Mesothelial cell of epicardium (in vitro differentiated cells): ENCODE results near the gene OR6C2. TPM values are rescaled to one million over a fixed set of nuclear protein-coding genes. Genes with fewer than 3 reads are reported as not detected.
"Not testable (repeated sequence)": the region's sequence is repeated elsewhere in the genome, so short reads cannot be mapped to it uniquely, and the experiment has no call there.

Source experiments
- DNase-seq, 2 experiments: peaks; one replicate each; pipeline ENCODE4 v3.0.0; 2021; ENCODE audit warnings: low spot score in 2 of 2; ENCODE audit not compliant: unreplicated experiment in 2 of 2
- H3K27ac Mint-ChIP-seq: 2 replicates; pipeline ENCODE4 v1.8.0; 2021; ENCODE audit warnings: mixed read lengths
- H3K27me3 Mint-ChIP-seq: 2 replicates; pipeline ENCODE4 v1.8.0; 2021; ENCODE audit warnings: low read depth, mixed read lengths
- H3K36me3 Mint-ChIP-seq: 2 replicates; pipeline ENCODE4 v1.8.0; 2021; ENCODE audit warnings: mixed read lengths
- H3K4me1 Mint-ChIP-seq: 2 replicates; pipeline ENCODE4 v1.8.0; 2021; ENCODE audit warnings: mixed read lengths
- H3K4me3 Mint-ChIP-seq: 2 replicates; pipeline ENCODE4 v1.8.0; 2021; ENCODE audit warnings: mild to moderate bottlenecking, moderate library complexity, mixed read lengths
- H3K9me3 Mint-ChIP-seq: 2 replicates; pipeline ENCODE4 v1.8.0; 2021; ENCODE audit warnings: mixed read lengths
- total RNA-seq: library from RNA; stranded (reverse); gene quantifications from 3 replicates; pipeline ENCODE4 v1.2.1, GENCODE V29; 2021
- TF ChIP-seq, protein P1 (sequence below): fragments of 200-600 bp; sonication (generic); IDR thresholded peaks from one replicate; pipeline ENCODE4 v1.5.0; 2021; ENCODE audit warnings: antibody characterized with exemption; ENCODE audit not compliant: unreplicated experiment

The OR6C2 gene
- total RNA-seq, 1 donor from 2014 or later = not detected

DNA sequence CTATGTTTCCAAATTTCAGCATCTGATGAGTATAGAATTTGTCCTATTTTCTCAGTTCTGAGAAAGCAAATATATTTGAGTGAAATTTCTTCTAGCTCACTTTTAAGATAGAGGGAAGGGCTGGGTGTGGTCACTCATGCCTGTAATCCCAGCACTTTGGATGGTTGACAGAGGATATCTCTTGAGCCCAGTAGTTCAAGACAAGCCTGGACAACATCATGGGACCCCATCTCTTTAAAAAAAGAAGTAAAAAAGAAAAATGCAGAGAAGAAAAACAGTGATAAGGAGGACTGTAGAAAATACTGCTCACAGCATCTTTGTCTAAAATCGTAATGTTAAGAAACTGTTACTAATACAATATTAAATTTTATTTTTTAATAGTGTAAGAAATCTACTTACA lies 28.4 kb downstream of the OR6C2 start:
- Mint-ChIP-seq H3K9me3 (no peaks in the 10 kb centered on the region), H3K27ac (no peak overlapping the region), H3K36me3 (no peaks in the 10 kb centered on the region), H3K4me3 (no peak overlapping the region), H3K4me1 (no peaks in the 10 kb centered on the region), H3K27me3 (peaks cover 7% of the 10 kb centered on the region)
- TF ChIP-seq, protein P1, sequence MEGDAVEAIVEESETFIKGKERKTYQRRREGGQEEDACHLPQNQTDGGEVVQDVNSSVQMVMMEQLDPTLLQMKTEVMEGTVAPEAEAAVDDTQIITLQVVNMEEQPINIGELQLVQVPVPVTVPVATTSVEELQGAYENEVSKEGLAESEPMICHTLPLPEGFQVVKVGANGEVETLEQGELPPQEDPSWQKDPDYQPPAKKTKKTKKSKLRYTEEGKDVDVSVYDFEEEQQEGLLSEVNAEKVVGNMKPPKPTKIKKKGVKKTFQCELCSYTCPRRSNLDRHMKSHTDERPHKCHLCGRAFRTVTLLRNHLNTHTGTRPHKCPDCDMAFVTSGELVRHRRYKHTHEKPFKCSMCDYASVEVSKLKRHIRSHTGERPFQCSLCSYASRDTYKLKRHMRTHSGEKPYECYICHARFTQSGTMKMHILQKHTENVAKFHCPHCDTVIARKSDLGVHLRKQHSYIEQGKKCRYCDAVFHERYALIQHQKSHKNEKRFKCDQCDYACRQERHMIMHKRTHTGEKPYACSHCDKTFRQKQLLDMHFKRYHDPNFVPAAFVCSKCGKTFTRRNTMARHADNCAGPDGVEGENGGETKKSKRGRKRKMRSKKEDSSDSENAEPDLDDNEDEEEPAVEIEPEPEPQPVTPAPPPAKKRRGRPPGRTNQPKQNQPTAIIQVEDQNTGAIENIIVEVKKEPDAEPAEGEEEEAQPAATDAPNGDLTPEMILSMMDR = no peak
- DNase-seq = no peak

DNA sequence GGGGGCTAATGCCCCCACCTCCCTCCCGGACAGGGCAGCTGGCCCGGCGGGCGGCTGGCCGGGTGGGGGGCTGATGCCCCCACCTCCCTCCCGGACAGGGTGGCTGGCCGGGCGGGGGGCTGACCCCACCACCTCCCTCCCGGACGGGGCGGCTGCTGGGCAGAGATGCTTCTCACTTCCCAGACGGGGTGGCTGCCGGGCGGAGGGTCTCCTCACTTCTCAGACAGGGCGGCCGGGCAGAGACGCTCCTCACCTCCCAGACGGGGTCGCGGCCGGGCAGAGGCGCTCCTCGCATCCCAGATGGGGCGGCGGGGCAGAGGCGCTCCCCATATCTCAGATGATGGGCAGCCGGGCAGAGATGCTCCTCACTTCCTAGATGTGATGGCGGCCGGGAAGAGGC lies 35.3 kb downstream of the OR6C2 start:
- H3K4me3 Mint-ChIP-seq, DNase-seq, H3K4me1 Mint-ChIP-seq, H3K36me3 Mint-ChIP-seq, H3K27me3 Mint-ChIP-seq, H3K27ac Mint-ChIP-seq, H3K9me3 Mint-ChIP-seq: not testable (repeated sequence)

DNA sequence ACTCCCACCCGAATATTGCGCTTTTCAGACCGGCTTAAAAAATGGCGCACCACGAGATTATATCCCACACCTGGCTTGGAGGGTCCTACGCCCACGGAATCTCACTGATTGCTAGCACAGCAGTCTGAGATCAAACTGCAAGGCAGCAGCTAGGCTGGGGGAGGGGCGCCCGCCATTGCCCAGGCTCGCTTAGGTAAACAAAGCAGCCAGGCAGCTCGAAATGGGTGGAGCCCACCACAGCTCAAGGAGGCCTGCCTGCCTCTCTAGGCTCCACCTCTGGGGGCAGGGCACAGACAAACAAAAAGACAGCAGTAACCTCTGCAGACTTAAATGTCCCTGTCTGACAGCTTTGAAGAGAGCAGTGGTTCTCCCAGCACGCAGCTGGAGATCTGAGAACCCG lies 40.4 kb downstream of the OR6C2 start:
- peak overlapping the region; percentile 63 for H3K4me3 Mint-ChIP-seq
- H3K27me3 Mint-ChIP-seq, DNase-seq, H3K36me3 Mint-ChIP-seq, H3K4me1 Mint-ChIP-seq, H3K27ac Mint-ChIP-seq, H3K9me3 Mint-ChIP-seq: not testable (repeated sequence)

DNA sequence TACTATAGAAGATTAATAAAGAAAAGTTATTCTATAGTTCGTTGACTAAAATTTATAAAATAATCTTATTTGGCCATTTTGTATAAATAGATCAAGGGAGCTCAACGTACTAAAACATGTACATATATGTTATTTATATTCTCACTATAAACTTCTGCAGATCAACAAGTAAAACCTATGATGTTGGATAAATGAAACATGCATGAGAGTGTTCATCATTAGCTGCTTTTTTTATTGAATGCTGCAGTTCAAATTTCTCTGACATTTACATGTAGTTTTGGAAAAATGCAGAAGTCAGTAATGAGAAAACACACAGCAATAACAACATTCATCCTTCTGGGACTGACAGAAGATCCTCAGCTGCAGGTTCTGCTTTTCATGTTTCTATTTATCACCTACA lies 48.2 kb downstream of the OR6C2 start, which contains the start of gene OR6C68:
Gene OR6C68, plus strand, starts transcription at position 301 of the 400 bp plus-strand sequence. Its CDS starts 0 bp downstream, at position 301.
- Mint-ChIP-seq H3K27me3 (peaks cover 6% of the 10 kb centered on the region), H3K4me3 (no peak within 1 kb of the TSS), H3K36me3 (no peaks in the 10 kb centered on the region), H3K27ac (no peak within 1 kb of the TSS), H3K4me1 (peaks cover 3% of the 10 kb centered on the region), H3K9me3 (no peaks in the 10 kb centered on the region)
- TF ChIP-seq, protein P1 = no peak
- DNase-seq = no peak

DNA sequence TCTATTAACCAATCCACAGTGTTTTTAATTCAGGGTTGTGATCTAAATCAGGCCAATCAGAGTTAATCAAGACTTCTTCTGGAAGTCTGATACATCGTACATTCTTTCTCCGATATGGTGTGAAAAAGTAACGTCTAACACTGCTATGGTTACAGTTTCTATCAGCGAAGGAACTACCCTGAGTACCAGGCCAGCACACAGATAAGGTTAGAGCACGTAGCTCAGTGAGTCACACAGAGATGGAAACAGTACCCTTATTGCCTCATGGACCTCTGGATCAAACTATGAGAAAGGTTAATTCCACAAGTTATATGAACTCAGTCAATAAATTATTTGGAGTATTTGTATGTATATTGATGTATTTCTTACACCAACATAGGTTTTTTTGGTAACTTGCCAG lies 51.6 kb downstream of the OR6C2 start:
- TF ChIP-seq, protein P1 = no peak
- DNase-seq = no peak
- Mint-ChIP-seq H3K4me1 (peaks cover 13% of the 10 kb centered on the region), H3K27ac (no peak overlapping the region), H3K27me3 (peaks cover 6% of the 10 kb centered on the region), H3K9me3 (no peaks in the 10 kb centered on the region), H3K36me3 (no peaks in the 10 kb centered on the region), H3K4me3 (no peak overlapping the region)

DNA sequence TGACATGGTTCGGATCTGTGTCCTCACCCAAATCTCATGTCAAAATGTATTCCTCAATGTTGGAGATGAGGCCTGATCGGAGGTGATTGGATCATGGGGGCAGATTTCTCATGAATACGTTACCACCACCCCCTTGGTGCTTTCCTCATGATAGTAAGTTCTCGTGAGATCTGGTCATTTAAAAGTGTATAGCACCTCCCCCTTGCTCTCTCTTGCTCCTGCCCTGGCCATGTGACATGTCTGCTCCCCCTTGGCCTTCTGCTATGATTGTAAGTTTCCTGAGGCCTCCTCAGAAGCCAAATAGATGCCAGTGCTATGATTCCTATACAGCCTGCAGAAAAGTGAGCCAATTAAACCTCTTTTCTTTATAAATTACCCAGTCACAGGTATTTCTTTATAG lies 55.4 kb downstream of the OR6C2 start:
- Mint-ChIP-seq H3K36me3 (no peaks in the 10 kb centered on the region), H3K4me1 (peaks cover 10% of the 10 kb centered on the region), H3K9me3 (no peaks in the 10 kb centered on the region), H3K4me3 (no peak overlapping the region), H3K27me3 (peaks cover 4% of the 10 kb centered on the region), H3K27ac (peak overlapping the region; percentile 11)
- no peak for DNase-seq
- TF ChIP-seq, protein P1 = no peak

DNA sequence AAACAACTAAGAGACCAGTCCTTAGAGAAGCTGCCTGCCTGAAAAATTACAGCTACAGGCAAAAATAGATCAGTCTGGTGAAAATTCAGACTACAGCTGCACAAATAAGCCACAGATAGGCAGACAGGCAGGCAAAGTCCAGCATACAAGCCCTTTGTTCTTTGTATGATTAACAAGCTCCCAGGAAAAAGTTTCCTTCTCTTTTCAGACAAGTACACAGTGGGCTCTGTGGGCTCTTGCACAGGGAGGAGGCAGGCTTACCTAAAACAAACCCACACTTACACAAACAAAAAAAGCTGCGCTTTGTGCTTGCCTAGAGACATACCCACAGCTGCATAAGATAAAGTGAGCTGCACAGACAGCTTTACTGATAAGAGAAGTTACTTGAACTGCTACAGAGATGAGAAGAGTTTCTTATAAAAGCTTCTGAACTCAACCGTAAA lies 56.0 kb downstream of the OR6C2 start:
- H3K36me3 Mint-ChIP-seq = no peaks in the 10 kb centered on the region
- no peak for DNase-seq

More for the DNA sequence above, 56.0 kb downstream of the OR6C2 start:
- no peaks in the 10 kb centered on the region for H3K9me3 Mint-ChIP-seq
- TF ChIP-seq, protein P1 = no peak
- peaks cover 10% of the 10 kb centered on the region for H3K4me1 Mint-ChIP-seq
- H3K27me3 Mint-ChIP-seq = peaks cover 4% of the 10 kb centered on the region
- H3K4me3 Mint-ChIP-seq = no peak overlapping the region
- H3K27ac Mint-ChIP-seq = peak overlapping the region; percentile 36
